Measurements from ENCODE around the gene RGS17.
A peak's percentile ranks its signal among the peaks of the same experiment; 100 is the strongest.
"Not testable (repeated sequence)": the region's sequence is repeated elsewhere in the genome, so short reads cannot be mapped to it uniquely, and the experiment has no call there.

RGS17 gene, protein sequence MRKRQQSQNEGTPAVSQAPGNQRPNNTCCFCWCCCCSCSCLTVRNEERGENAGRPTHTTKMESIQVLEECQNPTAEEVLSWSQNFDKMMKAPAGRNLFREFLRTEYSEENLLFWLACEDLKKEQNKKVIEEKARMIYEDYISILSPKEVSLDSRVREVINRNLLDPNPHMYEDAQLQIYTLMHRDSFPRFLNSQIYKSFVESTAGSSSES

DNA sequence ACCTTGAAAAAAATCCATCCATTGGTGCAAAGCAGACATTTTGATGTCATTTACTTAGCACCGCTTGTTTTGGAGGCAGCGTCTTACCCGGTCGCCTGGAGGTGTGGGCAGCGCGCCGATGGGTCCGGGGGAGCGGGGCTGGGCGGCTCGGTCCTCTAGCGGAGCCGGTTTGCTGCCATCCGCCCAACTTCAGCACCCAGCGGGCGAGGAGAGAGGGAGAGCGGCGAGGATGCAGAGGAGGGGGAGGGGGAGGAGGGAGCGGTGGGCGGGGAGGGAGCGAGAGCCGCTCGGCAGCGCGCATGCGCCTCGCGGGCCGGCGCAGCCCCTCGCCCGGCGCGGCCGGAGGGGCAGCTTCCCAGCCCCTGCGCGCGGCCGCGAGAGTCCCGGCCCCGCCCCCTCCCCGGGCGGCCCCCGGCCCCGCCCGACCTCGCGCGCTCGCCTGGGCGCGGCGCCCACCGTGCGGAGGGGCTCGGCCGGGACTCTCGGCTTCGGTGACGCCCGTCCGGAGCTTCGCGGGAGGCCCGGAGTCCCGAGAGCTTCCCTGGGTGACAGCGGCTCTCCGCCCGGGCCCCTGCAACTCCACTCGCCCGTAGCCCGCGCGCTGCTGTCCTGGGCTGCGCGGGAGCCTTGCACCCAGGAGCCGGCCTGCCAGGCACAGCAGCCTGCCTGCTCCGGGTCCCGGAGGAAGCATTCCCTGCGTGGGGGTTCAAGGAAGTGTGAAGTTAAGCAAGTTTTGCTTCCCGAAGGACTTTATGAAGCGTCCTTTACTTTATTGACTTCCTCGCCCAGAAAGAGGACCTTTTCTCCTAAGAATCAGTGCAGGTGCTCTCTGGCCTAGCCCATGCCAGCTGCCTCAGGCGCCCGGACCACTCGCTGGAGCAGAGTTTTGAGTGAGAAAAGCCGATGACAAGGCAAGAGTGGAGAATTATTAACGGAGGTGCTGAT lies at the start of gene RGS17:
TSS of gene RGS17 (minus strand) at position 246 of the 945 bp plus-strand sequence. CDS start 87,264 bp downstream, outside the sequence.
- DNase-seq: peak; percentile 46

GRCh38 chr6:153172815-153173214 lies 41.7 kb upstream of the RGS17 start:
- no peak for DNase-seq

- no peak for DNase-seq
Measured at GRCh38 chr6:153170511-153170910, 39.4 kb upstream of the RGS17 start.

- no peak for DNase-seq
Measured at GRCh38 chr6:153167907-153168306, 36.8 kb upstream of the RGS17 start.

DNA sequence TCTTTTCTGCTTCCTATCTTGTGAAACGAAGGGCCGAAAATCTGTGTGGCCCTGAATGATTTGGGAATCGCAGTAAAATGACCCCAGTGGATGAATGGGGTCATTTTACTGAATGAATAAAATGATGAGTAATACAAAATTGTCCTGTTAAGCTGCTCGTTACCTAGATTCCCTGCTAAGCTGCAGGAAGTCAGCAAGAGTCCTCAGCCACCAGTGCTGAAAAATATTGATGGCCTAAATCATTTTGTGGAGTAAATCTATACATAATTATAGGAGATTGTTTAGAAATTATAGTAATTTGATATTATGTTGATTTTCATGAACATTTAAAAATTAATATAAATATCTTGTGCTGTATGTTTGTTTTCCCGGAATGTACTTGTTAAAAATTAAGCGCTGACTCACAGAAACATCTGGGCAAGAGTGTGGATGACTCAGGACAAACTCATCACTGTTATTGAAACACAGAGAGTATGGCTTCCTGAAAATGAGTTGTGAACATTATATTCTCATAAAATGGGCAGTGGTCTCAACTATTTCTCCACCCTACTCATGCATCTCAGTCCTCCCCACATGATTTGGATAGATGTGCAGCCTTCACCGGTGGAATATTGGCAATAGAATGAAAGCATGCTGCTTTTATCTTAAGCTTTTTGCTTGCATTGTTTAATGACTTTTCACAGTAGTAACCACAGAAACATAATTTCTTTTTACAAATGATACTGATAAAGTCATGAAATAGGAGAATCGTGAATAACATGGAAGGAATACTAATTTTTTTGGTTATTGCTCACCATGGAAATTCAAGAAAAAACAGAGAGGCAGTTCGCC lies 36.2 kb upstream of the RGS17 start:
- DNase-seq: no peak

GRCh38 chr6:153162646-153163045 lies 31.6 kb upstream of the RGS17 start:
- no peak for DNase-seq

- DNase-seq: no peak
Measured at GRCh38 chr6:153162172-153162571, 31.1 kb upstream of the RGS17 start.

- no peak for DNase-seq
Measured at GRCh38 chr6:153160221-153160620, 29.1 kb upstream of the RGS17 start.

- no peak for DNase-seq
Measured at GRCh38 chr6:153150752-153151440, 19.8 kb upstream of the RGS17 start.

DNA sequence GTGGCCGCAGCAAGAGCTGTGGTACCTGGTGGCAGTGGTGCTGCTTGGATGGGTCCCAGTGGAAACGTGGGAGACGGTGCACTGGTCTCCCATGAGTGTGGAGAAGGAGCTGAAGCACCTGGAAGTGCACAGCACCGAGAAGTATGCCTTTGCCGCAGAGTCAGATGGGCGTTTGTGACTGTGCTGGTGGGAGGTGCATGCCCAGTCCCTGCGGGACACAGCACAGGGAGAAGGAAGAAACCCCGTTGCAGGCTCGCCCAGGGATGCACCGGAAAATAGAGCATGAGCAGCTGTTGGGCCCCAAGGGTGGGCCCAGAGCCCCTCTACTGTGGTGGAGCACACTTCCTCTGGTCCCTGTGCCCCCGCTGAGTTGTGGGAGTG lies 19.3 kb upstream of the RGS17 start:
- no peak for DNase-seq

- DNase-seq: no peak
Measured at GRCh38 chr6:153149891-153150290, 18.8 kb upstream of the RGS17 start.

- DNase-seq: no peak
Measured at GRCh38 chr6:153146413-153146812, 15.3 kb upstream of the RGS17 start.

DNA sequence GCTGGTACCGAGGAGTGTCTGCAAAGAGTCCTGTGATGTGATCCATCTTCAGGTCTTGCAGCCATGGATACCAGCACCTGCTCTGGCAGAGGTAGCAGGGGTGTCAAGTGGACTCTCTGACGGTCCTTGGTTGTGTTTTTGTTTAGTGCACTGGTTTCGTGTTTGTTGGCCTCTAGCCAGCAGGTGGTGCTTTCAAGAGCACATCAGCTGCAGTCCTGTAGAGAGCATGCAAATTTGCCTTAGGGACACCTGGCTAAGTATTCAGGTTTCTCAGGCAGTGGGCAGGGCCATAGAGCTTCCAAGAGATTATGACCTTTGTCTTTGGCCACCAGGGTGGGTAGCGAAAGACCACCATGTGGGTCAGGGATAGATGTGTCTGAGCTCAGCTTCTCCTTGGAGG lies 14.5 kb upstream of the RGS17 start:
- no peak for DNase-seq

DNA sequence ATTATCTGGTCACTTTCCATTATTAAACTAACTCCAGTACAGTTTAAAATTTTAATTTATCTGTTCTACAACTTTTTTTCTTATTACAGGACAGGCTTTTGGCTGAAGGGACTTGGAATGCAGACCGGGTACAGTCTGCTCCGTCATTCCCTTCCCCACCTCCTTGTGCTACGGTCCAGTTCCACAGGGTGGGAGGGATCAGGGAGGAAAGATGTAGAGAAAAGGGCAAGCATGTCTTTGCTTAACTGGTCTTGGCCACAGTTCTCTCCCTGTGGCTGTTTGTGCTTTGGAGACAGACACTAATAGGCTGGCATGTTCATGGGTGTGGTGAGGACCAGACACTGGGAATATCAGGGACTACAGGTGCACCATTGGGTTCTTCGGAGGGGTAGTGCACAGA lies 12.1 kb upstream of the RGS17 start:
- DNase-seq: no peak

- no peak for DNase-seq
Measured at GRCh38 chr6:153140299-153140698, 9.2 kb upstream of the RGS17 start.

DNA sequence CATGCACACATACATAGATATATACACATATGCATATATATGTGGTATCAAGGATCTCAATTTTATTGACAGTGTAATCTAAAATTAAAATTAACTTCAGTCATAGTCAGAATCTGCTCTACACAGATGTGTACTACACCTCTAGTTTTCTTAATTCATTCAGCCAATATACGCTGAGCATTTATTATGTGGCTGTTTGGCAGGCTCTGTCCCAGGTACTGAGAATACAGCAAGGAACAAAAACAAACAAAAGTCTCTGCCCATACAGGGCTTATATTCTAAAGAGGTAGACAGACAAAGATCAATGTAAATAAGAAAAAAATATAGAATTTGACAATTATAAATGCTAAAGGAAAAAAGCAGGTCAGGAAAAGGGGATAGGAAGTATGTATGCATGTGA lies 7.8 kb upstream of the RGS17 start:
- no peak for DNase-seq

DNA sequence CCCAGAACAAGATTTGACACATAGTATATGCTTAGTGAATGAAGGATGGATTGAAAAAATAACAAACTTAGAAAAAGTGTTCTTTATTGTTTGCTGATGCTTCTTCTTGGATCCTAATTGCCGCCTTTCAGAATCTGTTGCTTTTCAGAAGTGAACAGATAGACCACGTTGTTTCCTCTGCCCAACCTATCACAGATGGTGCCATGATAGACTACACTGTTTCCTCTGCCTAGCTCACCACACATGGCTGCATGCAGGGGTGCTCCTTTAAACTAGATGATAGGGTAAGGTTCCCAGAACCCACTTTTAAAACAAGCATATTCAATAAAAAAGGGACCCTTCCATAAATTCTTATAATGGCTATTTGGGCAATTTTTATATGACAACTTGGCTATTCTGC lies 4.6 kb upstream of the RGS17 start:
- DNase-seq: no peak

DNA sequence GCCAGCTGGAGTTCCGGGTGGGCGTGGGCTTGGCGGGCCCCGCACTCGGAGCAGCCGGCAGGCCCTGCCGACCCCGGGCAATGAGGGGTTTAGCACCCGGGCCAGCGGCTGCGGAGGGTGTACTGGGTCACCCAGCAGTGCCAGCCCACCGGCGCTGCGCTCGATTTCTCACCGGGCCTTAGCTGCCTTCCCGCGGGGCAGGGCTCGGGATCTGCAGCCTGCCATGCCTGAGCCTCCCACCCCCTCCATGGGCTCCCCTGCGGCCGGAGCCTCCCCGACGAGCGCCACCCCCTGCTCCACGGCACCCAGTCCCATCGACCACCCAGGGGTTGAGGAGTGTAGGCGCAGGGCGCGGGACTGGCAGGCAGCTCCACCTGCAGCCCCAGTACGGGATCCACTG lies 2.6 kb upstream of the RGS17 start:
- DNase-seq: not testable (repeated sequence)

DNA sequence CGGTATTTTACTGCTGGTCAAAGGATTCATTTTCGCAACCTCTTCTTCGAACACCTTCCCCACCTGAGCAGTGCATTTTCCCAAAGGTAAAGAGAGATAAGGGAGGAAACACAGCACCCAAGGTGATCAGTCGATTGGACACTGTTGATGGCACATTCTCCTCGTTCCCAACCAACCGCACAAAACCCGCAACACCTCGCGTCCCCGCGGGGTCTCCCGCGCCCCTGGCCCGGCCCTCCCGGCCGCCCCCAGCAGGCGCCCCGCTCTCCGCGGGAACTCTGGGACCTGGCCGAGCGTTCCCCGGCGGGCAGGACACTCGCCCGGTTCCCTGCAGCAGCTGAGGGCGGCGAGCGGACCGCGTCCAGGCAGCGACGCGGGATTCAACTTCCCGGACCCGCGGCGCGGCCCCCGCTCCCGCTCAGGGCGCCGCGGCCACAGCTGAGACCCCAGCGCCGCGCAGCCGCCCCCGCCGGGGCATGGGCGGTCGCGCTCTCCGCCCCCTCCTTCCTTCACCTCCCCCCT lies 506 bp downstream of the RGS17 start:
- DNase-seq: no peak

- DNase-seq: no peak
Measured at GRCh38 chr6:153129873-153130514, 1.1 kb downstream of the RGS17 start.

DNA sequence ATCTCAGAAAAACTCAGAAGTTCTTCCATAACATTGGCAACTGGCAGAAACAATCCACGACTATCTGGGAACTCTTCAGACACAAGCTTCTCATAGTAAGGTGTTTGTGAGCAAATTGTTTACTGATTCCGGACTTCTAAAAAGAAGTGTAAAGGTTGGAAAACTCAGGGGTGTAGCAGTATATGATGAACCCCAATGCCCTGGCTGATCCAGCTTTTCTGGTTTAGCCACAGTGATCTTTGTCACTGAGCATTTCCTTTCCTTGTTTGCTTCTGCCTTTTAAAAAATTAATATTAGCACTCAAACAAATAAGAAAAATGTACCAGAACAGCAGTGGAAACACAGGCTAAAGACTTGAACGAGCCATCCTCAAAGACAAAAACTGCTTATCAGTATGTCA lies 4.9 kb downstream of the RGS17 start:
- no peak for DNase-seq

DNA sequence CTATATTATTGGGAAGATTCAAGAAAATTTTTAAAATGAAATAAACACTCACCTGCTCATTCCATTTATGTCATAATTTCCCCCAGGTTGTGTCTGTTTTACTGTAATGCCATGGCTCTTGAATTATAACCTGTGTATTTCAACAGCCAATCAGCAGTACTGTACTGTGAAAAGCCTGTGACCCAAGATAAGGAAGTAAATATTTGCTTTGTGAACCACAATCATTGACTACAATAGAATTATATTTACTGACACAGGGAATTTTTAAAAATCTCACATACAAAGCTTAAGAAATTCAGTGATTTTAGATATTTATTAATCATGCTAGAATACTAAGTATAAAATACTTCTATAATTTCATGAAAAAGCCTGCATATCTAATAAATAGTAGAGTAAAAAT lies 6.0 kb downstream of the RGS17 start:
- DNase-seq: no peak

Data from CD4-positive, alpha-beta T cell treated with Interleukin-17A for 4 hours (primary cell).